GM12892 (cell line): ENCODE data around the gene ETV5.

Source experiments
- POLR2A ChIP-seq: IDR thresholded peaks from 2 replicates; pipeline ENCODE4 v1.6.1; 2011; ENCODE audit warnings: low read depth, low read length, control low read depth
- POLR2AphosphoS5 ChIP-seq: IDR thresholded peaks from 2 replicates; pipeline ENCODE4 v1.6.1; 2011; ENCODE audit warnings: low read depth, low read length, control low read depth
- TAF1 ChIP-seq: IDR thresholded peaks from 2 replicates; pipeline ENCODE4 v1.6.1; 2011; ENCODE audit warnings: low read depth, mild to moderate bottlenecking, control low read depth, low read length, borderline replicate concordance

GRCh38 chr3:186107215-186108105 is 1.4 kb downstream of the ETV5 start:
- TF ChIP-seq TAF1: no peak
- TF ChIP-seq POLR2A: no peak
- TF ChIP-seq POLR2AphosphoS5: no peak
